Right renal pelvis (tissue), 4 donors: ENCODE measurements around the gene OR6C75. TPM values are rescaled to one million over a fixed set of nuclear protein-coding genes. Genes with fewer than 3 reads are reported as not detected.

Experiments
- polyA plus RNA-seq, 4 donors: library from polyadenylated mRNA; unstranded; fragments of 120-200 nt; gene quantifications; one replicate each; pipeline ENCODE4 v1.2.1, GENCODE V29; 2013; ENCODE audit not compliant: insufficient read length in 4 of 4

Gene OR6C75
- polyA plus RNA-seq, 4 donors = 0.03 TPM; not detected in 3

Other genes starting within 250 kb of the OR6C75 start
- not detected for gene OR9K2, start 236.6 kb upstream of the OR6C75 start, polyA plus RNA-seq
- gene OR10A7, start 141.9 kb upstream of the OR6C75 start, polyA plus RNA-seq = not detected
- not detected for gene OR6C74, start 118.4 kb upstream of the OR6C75 start, polyA plus RNA-seq
- under 1 TPM in 1 of 4 donors, not detected in 3; 0.04 TPM for gene OR6C6, start 66.4 kb upstream of the OR6C75 start, polyA plus RNA-seq
- gene OR6C1, start 48.6 kb upstream of the OR6C75 start, polyA plus RNA-seq = not detected
- gene OR6C3, start 32.2 kb upstream of the OR6C75 start, polyA plus RNA-seq = not detected
- gene OR6C65, start 37.6 kb downstream of the OR6C75 start, polyA plus RNA-seq = not detected
- gene OR6C76, start 63.3 kb downstream of the OR6C75 start, polyA plus RNA-seq = not detected
- not detected for gene OR6C2, start 81.1 kb downstream of the OR6C75 start, polyA plus RNA-seq
- not detected for gene OR6C70, start 107.2 kb downstream of the OR6C75 start, polyA plus RNA-seq
- not detected for gene OR6C68, start 129.4 kb downstream of the OR6C75 start, polyA plus RNA-seq
- gene OR6C4, start 186.6 kb downstream of the OR6C75 start, polyA plus RNA-seq = under 1 TPM in 1 of 4 donors, not detected in 3; 0.01 TPM
- gene OR2AP1, start 209.5 kb downstream of the OR6C75 start, polyA plus RNA-seq = under 1 TPM in 1 of 4 donors, not detected in 3; 0.04 TPM